ENCODE results near the gene ELAVL1. TPM values are rescaled to one million over a fixed set of nuclear protein-coding genes. Genes with fewer than 3 reads are reported as not detected.
A peak's percentile ranks its signal among the peaks of the same experiment; 100 is the strongest.
"Not testable (repeated sequence)": the region's sequence is repeated elsewhere in the genome, so short reads cannot be mapped to it uniquely, and the experiment has no call there.

Gene ELAVL1
- total RNA-seq, 1 donor from 2014 or later, result 122 TPM

DNA sequence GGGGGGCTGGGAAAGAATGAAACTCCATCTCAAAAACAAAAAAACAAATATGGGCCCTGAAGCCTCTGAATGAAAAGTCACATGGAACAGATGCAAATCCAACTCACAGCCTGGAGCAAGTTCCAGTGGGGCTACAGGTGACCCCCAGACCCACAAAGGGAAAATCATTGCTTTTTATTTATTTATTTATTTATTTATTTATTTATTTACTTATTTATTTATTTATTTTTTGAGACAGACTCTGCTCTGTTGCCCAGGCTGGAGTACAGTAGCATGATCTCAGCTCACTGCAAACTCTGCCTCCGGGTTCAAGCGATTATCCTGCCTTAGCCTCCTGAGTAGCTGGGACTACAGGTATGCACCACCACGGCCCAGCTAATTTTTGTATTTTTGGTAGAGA lies 33.8 kb upstream of the ELAVL1 start:
- Mint-ChIP-seq H3K27me3 (ENCODE audit: unreplicated experiment) (peaks cover 8% of the 10 kb centered on the region), H3K4me3 (ENCODE audit: unreplicated experiment) (no peak overlapping the region)
- TF ChIP-seq, protein P1, sequence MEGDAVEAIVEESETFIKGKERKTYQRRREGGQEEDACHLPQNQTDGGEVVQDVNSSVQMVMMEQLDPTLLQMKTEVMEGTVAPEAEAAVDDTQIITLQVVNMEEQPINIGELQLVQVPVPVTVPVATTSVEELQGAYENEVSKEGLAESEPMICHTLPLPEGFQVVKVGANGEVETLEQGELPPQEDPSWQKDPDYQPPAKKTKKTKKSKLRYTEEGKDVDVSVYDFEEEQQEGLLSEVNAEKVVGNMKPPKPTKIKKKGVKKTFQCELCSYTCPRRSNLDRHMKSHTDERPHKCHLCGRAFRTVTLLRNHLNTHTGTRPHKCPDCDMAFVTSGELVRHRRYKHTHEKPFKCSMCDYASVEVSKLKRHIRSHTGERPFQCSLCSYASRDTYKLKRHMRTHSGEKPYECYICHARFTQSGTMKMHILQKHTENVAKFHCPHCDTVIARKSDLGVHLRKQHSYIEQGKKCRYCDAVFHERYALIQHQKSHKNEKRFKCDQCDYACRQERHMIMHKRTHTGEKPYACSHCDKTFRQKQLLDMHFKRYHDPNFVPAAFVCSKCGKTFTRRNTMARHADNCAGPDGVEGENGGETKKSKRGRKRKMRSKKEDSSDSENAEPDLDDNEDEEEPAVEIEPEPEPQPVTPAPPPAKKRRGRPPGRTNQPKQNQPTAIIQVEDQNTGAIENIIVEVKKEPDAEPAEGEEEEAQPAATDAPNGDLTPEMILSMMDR (IDR thresholded peaks at IDR 0.05; ENCODE audit: partially characterized antibody, unreplicated experiment), result no peak

DNA sequence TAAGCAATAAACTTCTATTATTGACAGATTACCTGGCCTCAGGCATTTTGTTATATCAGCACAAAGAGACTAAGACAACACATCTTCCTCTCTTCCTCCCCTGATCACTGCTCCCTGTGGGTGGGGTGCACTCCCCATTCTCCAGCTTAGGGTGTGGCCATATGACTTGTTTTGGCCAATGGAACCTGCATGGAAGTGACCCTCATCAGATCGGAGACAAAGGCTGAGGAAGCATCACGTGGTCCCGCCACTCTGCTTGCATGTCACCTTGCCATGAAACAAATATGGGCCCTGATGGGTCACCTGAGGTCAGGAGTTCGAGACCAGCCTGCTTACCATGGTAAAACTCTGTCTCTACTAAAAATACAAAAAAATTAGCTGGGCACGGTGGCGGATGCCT lies 33.4 kb upstream of the ELAVL1 start:
- no peak overlapping the region for H3K4me3 Mint-ChIP-seq (ENCODE audit: unreplicated experiment)
- H3K36me3 Mint-ChIP-seq (ENCODE audit: unreplicated experiment), result no peaks in the 10 kb centered on the region
- no peak overlapping the region for H3K27ac Mint-ChIP-seq (ENCODE audit: unreplicated experiment)
- H3K9me3 Mint-ChIP-seq (ENCODE audit: unreplicated experiment), result peaks cover 2% of the 10 kb centered on the region
- peaks cover 9% of the 10 kb centered on the region for H3K4me1 Mint-ChIP-seq (ENCODE audit: low read depth, unreplicated experiment)
- TF ChIP-seq, protein P1 (IDR thresholded peaks at IDR 0.05; ENCODE audit: partially characterized antibody, unreplicated experiment), result no peak
- DNase-seq, result no peak
- H3K27me3 Mint-ChIP-seq (ENCODE audit: unreplicated experiment), result peaks cover 8% of the 10 kb centered on the region

More for the DNA sequence above, 33.8 kb upstream of the ELAVL1 start:
- Mint-ChIP-seq H3K36me3 (ENCODE audit: unreplicated experiment) (no peaks in the 10 kb centered on the region), H3K9me3 (ENCODE audit: unreplicated experiment) (peaks cover 2% of the 10 kb centered on the region), H3K4me1 (ENCODE audit: low read depth, unreplicated experiment) (peaks cover 9% of the 10 kb centered on the region), H3K27ac (ENCODE audit: unreplicated experiment) (no peak overlapping the region)
- DNase-seq, result no peak

DNA sequence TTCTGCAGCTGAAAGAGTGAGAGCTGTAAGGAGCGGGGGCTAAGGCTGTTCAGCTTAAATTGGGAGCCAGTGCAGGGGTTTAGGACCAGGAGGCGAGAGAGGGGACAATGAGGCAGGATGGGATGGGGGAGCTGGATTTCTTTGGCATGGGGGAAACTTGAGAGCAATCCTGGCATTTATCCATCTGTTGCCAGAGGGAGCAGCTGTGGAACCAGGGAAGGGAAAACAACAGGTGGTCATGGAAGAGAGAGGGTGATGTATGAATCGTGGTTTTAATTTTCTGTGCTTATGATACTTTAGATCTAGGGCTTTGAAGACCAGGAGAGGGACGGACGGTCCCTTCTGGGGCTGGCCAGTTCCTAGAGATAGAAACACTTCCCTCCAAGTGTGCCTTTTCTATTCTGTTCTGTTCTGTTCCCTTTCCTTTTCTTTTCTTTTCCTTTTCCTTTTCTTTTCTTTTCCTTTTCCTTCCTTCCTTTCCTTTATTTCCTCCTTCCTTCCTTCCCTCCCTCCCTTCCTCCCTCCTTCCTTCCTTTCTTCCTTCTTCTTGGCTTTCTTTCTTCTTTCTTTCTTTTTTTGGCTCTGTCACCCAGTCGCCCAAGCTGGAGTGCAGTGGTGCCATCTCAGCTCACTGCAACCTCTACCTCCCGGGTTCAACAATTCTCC lies 31.1 kb upstream of the ELAVL1 start:
- DNase-seq, result no peak
- Mint-ChIP-seq H3K36me3 (ENCODE audit: unreplicated experiment) (no peaks in the 10 kb centered on the region), H3K27me3 (ENCODE audit: unreplicated experiment) (peaks cover 5% of the 10 kb centered on the region), H3K4me3 (ENCODE audit: unreplicated experiment) (no peak overlapping the region), H3K9me3 (ENCODE audit: unreplicated experiment) (peaks cover 2% of the 10 kb centered on the region), H3K4me1 (ENCODE audit: low read depth, unreplicated experiment) (peaks cover 9% of the 10 kb centered on the region), H3K27ac (ENCODE audit: unreplicated experiment) (peak overlapping the region; percentile 33)
- TF ChIP-seq, protein P1 (IDR thresholded peaks at IDR 0.05; ENCODE audit: partially characterized antibody, unreplicated experiment), result no peak

DNA sequence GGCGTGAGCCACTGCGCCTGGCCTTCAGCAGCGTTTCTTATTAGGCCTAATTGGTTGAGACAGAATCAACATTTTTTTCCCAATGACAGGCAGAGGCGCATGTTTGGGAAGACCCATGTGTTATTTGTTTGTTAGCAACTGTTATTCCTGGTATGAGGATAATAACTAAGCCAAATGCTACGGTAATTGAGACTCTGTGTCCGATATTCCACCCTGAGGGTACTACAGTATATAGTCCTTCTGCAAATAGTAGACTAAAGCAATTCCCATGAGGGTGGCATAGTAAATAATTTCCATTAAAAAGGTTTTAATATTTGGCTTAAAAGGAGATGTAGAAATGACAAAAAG lies 28.7 kb upstream of the ELAVL1 start:
- H3K27me3 Mint-ChIP-seq (ENCODE audit: unreplicated experiment), result peaks cover 3% of the 10 kb centered on the region
- peaks cover 2% of the 10 kb centered on the region for H3K9me3 Mint-ChIP-seq (ENCODE audit: unreplicated experiment)
- no peak overlapping the region for H3K27ac Mint-ChIP-seq (ENCODE audit: unreplicated experiment)
- no peaks in the 10 kb centered on the region for H3K36me3 Mint-ChIP-seq (ENCODE audit: unreplicated experiment)
- TF ChIP-seq, protein P1 (IDR thresholded peaks at IDR 0.05; ENCODE audit: partially characterized antibody, unreplicated experiment), result no peak
- peaks cover 9% of the 10 kb centered on the region for H3K4me1 Mint-ChIP-seq (ENCODE audit: low read depth, unreplicated experiment)
- DNase-seq, result no peak
- H3K4me3 Mint-ChIP-seq (ENCODE audit: unreplicated experiment), result no peak overlapping the region

DNA sequence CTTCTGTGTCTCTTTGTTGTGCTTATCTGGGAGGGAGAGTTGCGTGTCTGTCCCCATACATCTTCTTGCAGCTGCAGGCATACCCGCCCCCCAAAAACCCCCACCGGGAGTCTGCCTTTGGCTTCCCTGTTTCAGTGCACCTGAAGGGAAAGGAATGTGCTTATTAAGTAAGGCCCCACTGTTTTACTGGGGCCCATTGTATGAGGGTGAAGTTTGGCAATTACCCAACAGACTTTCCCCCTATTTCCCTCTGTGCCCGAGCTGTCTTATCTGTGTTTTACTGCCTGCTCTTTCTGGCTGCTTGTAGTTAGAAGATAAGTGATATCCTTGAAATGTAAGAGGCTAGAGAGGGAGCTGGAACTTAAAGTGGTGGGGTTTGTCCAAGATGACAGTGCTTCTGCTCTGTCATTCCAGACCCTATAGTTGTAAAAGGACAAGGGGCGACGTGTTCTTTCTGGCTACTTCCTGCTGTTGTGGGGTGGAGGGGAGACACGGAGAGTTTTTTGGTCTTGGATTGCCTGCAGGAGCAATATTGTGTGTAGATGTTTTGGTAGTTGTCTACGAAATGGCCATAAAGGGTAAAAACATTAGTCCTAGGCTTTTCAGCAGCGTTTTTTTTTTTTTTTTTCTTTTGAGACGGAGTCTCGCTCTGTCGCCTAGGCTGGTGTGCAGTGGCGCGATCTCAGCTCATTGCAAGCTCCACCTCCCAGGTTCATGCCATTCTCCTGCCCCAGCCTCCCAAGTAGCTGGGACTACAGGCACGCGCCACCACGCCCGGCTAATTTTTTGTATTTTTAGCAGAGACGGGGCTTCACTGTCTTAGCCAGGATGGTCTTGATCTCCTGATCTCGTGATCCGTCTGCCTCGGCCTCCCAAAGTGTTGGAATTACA lies 28.1 kb upstream of the ELAVL1 start:
- H3K9me3 Mint-ChIP-seq (ENCODE audit: unreplicated experiment); H3K27me3 Mint-ChIP-seq (ENCODE audit: unreplicated experiment); H3K4me1 Mint-ChIP-seq (ENCODE audit: low read depth, unreplicated experiment); H3K36me3 Mint-ChIP-seq (ENCODE audit: unreplicated experiment); H3K27ac Mint-ChIP-seq (ENCODE audit: unreplicated experiment); H3K4me3 Mint-ChIP-seq (ENCODE audit: unreplicated experiment); DNase-seq: not testable (repeated sequence)
